Ascending aorta (tissue), 2 donors: ENCODE data around the gene PSME3IP1. TPM values are rescaled to one million over a fixed set of nuclear protein-coding genes. Genes with fewer than 3 reads are reported as not detected.
A peak's percentile ranks its signal among the peaks of the same experiment; 100 is the strongest.

Experiments
- DNase-seq, 2 donors: peaks; one replicate each; pipeline ENCODE4 v3.0.0-alpha.2; 2019; ENCODE audit warnings: low spot score in 2 of 2
- H3K27ac ChIP-seq, 2 donors: fragments of 200-600 bp; sonication (generic); one replicate each; pipeline ENCODE4 v1.5.1; 2016 to 2017; ENCODE audit warnings: mild to moderate bottlenecking in 1 of 2
- H3K27me3 ChIP-seq: fragments of 200-600 bp; sonication (generic); one replicate; pipeline ENCODE4 v1.5.1; 2017
- H3K36me3 ChIP-seq, 2 donors: fragments of 200-600 bp; sonication (generic); one replicate each; pipeline ENCODE4 v1.5.1; 2016
- H3K4me1 ChIP-seq, 2 donors: fragments of 200-600 bp; sonication (generic); one replicate each; pipeline ENCODE4 v1.5.1; 2016 to 2017; ENCODE audit warnings: mild to moderate bottlenecking in 1 of 2
- H3K4me3 ChIP-seq, 2 donors: fragments of 200-600 bp; sonication (generic); one replicate each; pipeline ENCODE4 v1.5.1; 2016 to 2017; ENCODE audit warnings: mild to moderate bottlenecking in 1 of 2
- H3K9me3 ChIP-seq, 2 donors: fragments of 200-600 bp; sonication (generic); one replicate each; pipeline ENCODE4 v1.5.1; 2016
- CTCF ChIP-seq, 3 experiments: fragments of 200-600 bp in 2 of 3; fragments of 450-650 bp in 1 of 3; sonication (generic) in 2 of 3; IDR thresholded peaks; one replicate each; pipeline ENCODE4 v1.5.1; 2016 to 2019; ENCODE audit warnings: antibody characterized with exemption in 3 of 3, mild to moderate bottlenecking in 1 of 3, moderate library complexity in 1 of 3
- intact Hi-C: fragments of 100-400 bp; cut with DNase I; formaldehyde crosslinking; loops from one replicate; pipeline ENCODE4 v1.15.1; 2023
- total RNA-seq: library from RNA; depleted of rRNA; stranded (reverse); fragments of >200 nt; gene quantifications from one replicate; pipeline ENCODE4 v1.1.0, GENCODE V29; 2016

PSME3IP1 gene
- total RNA-seq, 1 donor from 2014 or later = 32.6 TPM

GRCh38 chr16:57186872-57187854 is 1.3 kb upstream of the PSME3IP1 start:
- Histone ChIP-seq H3K27ac (peak overlapping the region; percentile 95 to 96), H3K4me3 (peak overlapping the region; percentile 78), H3K36me3 (no peaks in the 10 kb centered on the region), H3K9me3 (no peaks in the 10 kb centered on the region), H3K4me1 (peaks cover 5 to 39% of the 10 kb centered on the region in 2 donors), H3K27me3 (no peaks in the 10 kb centered on the region)
- intact Hi-C loops = loop anchor here (1.0 to 10.0 kb wide), 8 partner anchors 58 to 618 kb away; partner anchors contain the start of genes ARL2BP, CIAPIN1, COQ9 and CPNE2
- DNase-seq = no peak
- TF ChIP-seq CTCF (IDR thresholded peaks at IDR 0.05) = no peak

GRCh38 chr16:57185446-57185944 is 344 bp downstream of the PSME3IP1 start:
- H3K36me3 ChIP-seq = peaks cover 0 to 3% of the 10 kb centered on the region in 2 donors
- peak overlapping the region; percentile 95 for H3K27ac ChIP-seq
- H3K4me1 ChIP-seq = peaks cover 5 to 26% of the 10 kb centered on the region in 2 donors
- H3K4me3 ChIP-seq = peak overlapping the region; percentile 70 to 94
- intact Hi-C loops = loop anchor here (5.0 to 10.0 kb wide), 6 partner anchors 93 to 619 kb away; partner anchors contain the start of genes CPNE2, HERPUD1, KIFC3 and MT1A
- no peaks in the 10 kb centered on the region for H3K27me3 ChIP-seq
- peak; percentile 14 to 85 for DNase-seq
- H3K9me3 ChIP-seq = no peaks in the 10 kb centered on the region
- TF ChIP-seq CTCF (IDR thresholded peaks at IDR 0.05) = no peak

- no peak for TF ChIP-seq CTCF (IDR thresholded peaks at IDR 0.05)
- no peaks in the 10 kb centered on the region for H3K9me3 ChIP-seq
- intact Hi-C loops = loop anchor here (5.0 to 10.0 kb wide), 6 partner anchors 93 to 620 kb away; partner anchors contain the start of genes CPNE2, HERPUD1, KIFC3 and MT1A
- no peak for DNase-seq
- peaks cover 0 to 3% of the 10 kb centered on the region in 2 donors for H3K36me3 ChIP-seq
- H3K27me3 ChIP-seq = no peaks in the 10 kb centered on the region
- H3K4me3 ChIP-seq = peak overlapping the region; percentile 70 to 94
- peak overlapping the region; percentile 95 for H3K27ac ChIP-seq
- H3K4me1 ChIP-seq = peaks cover 5 to 22% of the 10 kb centered on the region in 2 donors
Measured at GRCh38 chr16:57184887-57185445, 873 bp downstream of the PSME3IP1 start.

- intact Hi-C loops = loop anchor here (10.0 kb wide), 2 partner anchors 549 to 621 kb away; partner anchors contain the start of genes KIFC3, MT1A and MT1M
- TF ChIP-seq CTCF (IDR thresholded peaks at IDR 0.05) = no peak
- Histone ChIP-seq H3K4me1 (peaks cover 5 to 22% of the 10 kb centered on the region in 2 donors), H3K9me3 (no peaks in the 10 kb centered on the region), H3K27ac (no peak overlapping the region), H3K27me3 (no peaks in the 10 kb centered on the region), H3K36me3 (peaks cover 0 to 3% of the 10 kb centered on the region in 2 donors), H3K4me3 (no peak overlapping the region)
- DNase-seq = no peak
Measured at GRCh38 chr16:57184113-57184512, 1.7 kb downstream of the PSME3IP1 start.

- H3K4me3 ChIP-seq = no peak overlapping the region
- intact Hi-C loops = no loop called here
- no peak overlapping the region for H3K27ac ChIP-seq
- no peak for DNase-seq
- no peak for TF ChIP-seq CTCF (IDR thresholded peaks at IDR 0.05)
- H3K9me3 ChIP-seq = no peaks in the 10 kb centered on the region
- no peaks in the 10 kb centered on the region for H3K27me3 ChIP-seq
- H3K4me1 ChIP-seq = peaks cover 0 to 1% of the 10 kb centered on the region in 2 donors
- H3K36me3 ChIP-seq = peaks cover 0 to 3% of the 10 kb centered on the region in 2 donors
Measured at GRCh38 chr16:57179215-57179828, 6.5 kb downstream of the PSME3IP1 start.
